GM18873 (cell line): ENCODE data around the gene GFPT2.

Experiments used
- ATAC-seq: cut with Tn5 transposase; IDR thresholded peaks from one replicate; pipeline ENCODE4 v1.9.1; 2021; ENCODE audit warnings: mild to moderate bottlenecking, moderate library complexity, moderate number of reproducible peaks; ENCODE audit not compliant: unreplicated experiment, low FRiP score

The GFPT2 gene

DNA sequence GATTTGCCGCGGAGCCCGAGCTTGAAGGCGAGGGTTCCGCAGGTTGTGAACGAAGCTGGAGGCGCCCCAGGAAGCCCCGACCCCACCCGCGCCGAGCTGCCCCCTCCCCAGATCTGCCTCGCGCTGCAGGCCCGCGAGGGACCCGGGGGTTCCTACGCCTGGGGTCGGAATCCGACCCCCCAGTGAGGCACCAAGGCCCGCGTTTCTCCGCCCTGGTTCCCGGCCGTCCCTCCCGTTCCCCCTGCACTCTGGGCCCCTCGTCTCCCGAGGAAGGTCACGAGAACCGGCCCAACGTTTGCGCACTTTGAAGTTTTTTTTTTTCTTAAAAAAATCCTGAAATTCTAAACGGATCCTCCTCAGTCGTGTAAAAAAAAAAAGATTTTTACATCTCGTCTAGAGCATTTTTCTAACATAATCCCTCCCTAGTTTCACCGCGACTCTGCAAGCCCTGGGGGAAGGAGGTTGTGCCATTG lies 880 bp upstream of the GFPT2 start:
- no peak for ATAC-seq

DNA sequence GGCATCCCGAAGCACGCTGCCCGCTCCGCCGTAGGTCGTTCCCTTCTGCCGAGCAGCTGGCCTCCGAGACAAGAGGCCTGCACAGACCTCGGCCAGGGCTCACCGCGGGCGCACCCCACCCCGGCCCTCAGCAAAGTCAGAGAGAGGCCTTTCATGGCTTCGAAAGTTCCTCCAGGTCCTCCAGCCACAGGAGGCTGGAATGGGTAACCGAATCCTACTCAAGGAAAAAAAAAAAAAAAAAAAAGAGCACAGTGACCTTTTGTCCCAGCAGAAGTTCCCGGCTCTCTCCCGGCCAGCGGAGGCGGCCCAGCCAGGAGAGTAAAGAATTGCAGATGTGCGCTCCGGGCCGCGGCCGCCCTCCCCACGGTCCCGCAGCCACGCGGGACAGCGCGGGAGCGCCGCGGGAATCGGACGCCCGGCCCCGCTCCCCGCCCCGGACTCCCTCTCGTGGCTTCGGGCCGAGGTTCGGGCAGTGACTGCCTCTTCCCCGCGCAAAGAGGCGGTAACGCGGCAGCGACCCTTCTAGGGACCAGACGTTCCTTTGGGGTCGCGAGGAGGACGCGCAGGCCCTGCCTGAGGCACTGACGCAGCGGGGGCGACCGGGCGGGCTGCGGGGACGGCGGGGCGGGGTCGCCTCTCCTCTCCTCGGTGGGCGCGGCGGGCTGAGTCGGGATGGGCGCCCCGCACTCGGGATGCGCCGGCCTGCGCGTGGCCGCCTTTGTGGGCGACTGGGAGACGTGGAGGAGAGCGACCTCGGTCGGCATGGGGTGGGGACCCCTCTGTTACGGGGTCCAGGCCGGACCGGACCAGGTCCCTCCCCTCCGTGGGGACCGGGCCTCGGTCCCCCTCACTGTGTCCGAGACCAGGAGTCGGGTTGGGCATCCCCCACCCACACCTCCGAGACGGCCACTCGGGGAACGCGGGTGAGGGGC lies 754 bp downstream of the GFPT2 start:
- no peak for ATAC-seq

DNA sequence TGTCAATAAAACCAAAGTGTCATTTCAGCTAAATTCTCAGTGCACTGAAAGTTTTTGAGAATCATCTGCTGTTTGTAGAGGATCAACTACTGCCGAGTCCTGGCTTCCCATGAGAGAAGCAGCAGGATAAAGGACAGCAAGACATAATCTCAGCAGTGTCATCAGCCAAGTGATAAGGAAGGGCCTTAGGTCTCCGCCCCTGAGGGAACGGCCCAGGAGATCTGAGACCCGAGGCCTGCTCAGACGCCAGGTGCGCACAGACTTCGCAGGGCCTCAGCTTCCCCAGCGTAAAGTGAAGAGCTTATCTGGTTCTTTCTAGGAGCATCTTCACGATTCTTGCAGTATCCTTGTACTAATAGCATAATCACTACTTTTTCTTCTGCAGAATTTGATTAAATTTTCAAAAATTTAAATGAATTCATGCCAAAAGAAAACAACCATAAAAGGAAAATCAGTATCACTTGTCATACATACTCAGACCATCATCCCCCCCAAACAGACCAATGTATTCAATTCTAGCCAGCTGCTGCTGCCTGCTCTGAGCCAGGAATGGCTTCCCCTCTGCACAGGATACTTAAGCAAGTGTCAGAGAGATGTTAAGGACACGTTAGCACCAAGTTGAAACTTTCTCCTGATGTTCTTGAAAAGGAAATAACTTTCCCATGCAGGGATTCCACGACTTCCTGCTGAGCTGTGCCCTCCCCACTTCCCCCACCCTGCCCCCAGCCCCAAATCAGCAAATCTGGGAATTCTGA lies 2.2 kb downstream of the GFPT2 start:
- ATAC-seq = no peak

DNA sequence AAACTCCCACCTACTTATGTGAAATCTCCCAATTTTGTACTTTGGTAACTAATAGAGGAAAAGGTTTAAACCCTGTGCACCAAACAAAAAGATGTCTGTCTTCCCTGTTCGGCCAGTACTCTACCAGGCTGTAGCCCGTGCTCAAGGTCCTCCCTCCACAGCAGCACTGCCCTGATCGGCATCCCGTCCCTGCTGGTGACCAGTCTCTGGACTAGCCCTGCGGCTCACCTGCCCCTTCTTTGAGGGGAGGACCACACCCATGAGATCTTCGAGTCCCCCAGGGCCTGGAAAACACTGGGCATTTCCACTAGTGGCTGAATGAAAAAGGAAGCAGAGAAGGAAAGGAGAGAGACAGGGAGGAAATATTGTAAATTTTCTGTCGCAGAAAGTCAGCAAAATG lies 2.8 kb downstream of the GFPT2 start:
- ATAC-seq = no peak

DNA sequence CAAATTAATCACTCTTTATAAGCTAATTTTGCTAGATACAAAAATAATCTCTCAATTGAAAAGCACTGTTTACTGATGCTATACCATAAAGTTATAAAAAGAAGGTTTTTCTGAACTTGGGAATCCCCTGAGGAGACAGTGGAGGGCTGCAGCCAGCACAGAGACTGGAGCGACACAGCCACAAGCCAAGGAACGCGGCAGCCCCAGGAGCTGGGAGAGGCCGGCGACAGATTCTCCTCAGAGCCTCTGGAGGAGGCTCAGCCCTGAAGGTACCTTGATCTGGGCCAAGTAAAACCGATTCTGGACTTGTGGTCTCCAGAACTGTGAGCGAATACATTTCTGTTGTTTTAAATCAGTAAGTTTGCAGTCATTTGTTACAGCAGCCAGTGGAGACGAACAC lies 3.7 kb downstream of the GFPT2 start:
- ATAC-seq = no peak

DNA sequence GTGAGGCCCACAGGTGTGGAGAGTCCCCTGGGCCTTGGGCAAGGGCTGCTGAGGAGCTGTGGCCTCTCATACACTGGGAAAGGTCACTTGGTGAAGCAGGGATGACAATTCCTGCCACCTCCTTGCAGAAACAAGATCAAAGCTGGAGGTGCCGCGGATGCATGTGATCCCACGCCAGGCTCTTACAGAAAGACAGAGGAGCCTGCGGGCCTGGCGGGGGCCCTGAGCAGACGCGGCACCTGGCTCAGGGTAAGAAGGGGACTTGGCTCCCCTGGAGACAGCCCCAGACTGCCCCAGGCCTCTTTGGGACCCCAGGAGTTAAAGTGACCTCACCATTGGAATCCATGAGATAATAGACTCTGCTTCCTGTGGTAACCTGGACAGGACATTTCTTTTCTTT lies 4.8 kb downstream of the GFPT2 start:
- no peak for ATAC-seq

DNA sequence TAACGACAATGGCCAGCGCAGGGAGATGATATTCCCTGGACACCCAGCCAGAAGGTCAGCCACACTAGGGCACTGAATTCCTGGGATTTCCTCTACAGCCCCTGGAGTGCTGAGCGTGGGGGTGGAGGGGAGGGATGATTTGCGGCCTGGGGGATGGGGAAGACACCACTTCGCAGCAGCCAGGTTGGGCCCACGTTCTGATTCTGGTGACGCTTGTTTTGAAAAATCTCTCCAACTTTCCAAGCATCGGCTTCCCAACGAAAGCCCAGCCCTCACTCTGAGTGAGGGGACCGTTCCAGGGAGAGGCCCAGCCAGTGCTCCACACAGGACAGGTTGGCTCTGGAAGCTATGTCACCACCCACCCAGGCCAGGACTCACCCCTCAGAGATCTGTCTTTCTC lies 5.4 kb downstream of the GFPT2 start:
- no peak for ATAC-seq

DNA sequence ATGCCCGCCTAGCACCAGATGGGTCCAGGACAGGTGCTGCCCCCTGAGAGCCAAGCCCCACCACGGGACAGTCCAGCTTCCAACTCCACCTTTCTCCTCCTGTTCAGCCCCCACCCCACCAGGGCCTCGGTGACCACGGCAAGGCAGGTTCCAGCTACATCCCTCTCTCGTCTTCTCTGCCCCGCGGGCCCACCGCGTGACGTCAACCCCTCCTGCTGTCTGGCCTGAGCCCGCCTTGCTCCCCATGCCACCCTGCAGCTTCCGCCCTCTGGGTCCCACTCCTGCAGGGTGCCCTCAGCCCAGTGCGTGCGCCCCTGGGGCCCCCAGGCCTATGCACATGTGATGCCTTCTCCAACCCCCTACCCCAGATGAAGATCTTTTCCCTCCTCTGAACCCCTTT lies 6.8 kb downstream of the GFPT2 start:
- no peak for ATAC-seq

DNA sequence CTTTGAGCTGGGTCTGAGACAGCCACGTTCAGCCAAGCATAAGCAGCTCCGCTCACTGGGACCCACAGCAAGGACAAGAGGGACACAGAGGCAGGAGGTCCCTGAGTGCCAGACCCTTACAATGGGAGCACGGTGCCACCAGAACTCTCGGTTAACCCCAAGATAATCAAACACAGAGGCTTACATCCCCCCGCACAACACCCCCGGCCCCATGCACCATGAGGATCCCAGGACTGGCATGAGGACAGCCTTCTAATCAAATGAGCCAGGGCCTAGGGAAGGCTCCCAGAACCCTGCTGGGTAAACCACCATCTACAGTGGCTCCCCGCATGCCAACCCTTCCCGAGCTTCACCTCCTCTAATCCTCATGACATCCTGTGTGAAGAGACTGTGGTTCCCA lies 7.4 kb downstream of the GFPT2 start:
- ATAC-seq = no peak

DNA sequence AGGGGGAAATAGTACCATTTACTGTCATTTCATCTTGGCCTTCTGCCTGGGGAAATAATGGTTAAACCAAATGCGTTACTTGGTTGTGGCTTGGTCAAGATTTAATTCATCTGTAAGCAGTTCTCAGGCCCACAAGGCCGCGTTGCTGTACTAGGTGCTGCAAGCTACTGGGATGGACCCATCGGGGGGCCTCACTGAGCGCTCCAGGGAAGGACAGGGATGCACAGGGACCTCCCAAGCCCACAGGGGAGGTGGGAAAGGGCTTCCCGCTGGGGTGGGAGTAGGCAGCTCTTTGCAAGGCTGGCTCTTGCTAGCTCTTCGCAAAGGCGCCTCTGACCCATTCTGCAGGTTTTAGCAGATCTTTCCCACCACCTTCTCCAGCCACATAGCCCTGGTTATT lies 8.0 kb downstream of the GFPT2 start:
- no peak for ATAC-seq

DNA sequence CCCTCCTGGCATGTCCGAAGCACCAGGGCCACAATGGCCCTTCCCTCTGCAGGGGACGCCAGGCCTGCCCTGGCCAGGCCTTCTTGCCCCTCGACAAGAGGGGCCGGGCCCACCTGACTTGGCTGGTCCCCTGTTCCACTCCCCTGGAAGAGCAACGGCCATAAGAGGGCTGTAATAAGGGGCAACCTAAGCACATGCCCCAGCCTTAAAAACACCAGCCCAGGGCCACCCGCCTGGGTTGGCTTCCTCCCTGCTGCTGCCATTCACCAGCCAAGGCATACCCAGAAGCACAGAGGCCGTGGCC lies 8.5 kb downstream of the GFPT2 start:
- no peak for ATAC-seq

DNA sequence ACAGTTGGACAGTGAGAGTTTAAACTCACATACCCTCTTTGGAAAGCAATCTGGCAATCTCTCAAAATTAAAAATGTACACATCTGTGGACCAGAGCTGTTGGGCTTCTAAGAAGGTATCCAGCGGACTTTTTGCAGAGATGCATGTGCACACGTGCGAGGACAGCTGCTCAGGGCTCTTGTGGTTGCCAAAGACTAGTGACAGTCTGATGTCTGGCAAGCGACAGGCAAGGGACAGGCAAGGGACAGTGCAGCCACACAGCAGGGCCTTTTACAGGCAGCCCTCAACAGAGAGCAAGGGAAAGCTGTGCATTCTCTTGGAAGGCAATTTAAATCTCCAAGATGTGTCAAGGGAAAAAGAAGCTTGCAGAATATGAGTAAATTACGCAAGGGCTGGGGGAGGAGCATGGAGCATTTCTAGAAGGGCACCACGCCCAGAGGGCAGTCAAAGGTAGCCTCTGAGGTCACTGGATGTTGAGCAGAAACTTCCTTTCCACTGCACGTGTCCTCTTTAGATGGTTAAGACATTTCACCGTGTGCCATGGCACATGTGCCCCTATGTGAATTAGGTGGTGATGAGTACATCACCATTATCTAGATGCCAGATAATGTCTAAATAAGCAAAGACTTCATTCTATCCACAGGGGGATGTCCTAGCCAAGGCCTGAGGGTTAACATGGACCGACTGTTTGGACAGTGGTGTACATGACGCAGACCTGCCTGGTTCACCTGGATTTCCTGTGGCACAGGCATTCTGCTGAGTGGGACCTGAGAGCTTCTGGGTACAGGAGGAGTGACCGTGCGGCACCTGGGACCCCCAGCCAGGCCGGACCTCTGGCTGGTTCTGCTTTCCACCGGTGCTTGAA lies 9.1 kb downstream of the GFPT2 start:
- ATAC-seq = no peak

DNA sequence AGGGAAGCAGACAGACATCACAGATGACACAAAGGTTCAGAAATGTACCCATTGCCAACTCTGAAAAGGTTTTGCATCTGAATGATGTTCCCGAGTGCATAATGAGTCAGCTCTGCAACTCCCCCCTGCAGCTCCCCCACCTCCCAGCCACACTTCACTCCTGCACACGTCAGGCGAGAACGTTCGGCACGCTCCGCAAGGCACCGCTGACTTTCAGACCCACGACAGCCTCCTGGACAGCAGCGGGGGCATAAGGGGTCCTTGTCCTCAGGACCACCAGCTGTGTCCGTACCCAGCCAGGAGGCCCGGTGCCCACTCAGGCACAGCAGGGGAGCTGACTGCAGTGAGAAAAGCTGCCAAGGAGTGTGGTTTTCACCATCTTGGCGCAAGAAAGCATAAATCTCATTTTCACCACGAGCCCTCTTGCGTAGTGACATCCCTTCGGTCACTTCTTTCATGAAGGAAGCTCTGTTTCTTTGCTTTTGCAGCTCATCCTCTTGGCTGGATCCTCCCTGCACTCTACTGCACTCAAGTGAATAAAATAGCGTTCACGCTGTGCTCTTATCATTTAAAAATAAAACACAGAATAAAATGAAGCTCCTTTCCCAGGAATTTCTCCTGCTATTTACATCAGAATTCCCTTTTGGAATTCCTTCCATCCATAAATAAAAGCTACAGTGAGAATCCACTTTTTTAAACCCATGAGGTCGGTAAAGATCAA lies 9.9 kb downstream of the GFPT2 start:
- no peak for ATAC-seq

DNA sequence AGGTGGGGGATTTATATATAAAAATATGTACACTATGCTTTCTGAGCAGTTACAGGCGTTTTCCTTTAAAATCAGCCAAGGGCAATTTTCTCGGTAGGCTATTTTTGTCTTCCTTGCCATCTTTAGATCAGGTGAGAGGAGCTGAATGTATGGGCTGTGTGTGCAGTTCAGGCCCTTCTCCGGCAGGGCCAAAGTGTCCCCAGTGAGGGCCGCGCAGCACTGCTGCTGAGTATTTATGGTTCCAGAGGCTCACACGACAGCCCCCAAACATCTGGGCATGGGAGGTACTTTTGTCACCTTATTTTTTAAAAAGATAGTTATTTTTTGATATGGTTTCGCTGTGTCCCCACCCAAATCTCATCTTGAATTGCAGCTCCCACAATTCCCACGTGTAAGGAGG lies 11.5 kb downstream of the GFPT2 start:
- ATAC-seq = no peak

DNA sequence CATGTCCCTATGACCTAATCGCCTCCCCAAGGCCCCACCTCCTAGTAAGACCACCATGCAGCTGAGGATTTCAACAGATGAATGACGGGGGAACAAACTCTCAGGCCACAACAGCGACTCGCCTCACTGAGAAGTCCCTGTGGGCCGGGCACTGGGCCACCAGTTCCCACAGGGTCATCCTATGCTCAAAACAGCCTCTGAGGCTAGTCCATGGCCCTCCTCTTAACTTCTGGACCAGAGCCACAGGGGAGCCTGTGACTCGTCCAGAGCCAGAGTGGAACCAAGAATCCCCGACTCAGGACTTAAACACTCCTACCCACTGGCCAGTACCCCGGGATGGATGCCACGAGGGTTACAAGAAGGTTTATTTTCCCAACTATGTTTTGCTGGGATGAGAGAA lies 12.3 kb downstream of the GFPT2 start:
- no peak for ATAC-seq

DNA sequence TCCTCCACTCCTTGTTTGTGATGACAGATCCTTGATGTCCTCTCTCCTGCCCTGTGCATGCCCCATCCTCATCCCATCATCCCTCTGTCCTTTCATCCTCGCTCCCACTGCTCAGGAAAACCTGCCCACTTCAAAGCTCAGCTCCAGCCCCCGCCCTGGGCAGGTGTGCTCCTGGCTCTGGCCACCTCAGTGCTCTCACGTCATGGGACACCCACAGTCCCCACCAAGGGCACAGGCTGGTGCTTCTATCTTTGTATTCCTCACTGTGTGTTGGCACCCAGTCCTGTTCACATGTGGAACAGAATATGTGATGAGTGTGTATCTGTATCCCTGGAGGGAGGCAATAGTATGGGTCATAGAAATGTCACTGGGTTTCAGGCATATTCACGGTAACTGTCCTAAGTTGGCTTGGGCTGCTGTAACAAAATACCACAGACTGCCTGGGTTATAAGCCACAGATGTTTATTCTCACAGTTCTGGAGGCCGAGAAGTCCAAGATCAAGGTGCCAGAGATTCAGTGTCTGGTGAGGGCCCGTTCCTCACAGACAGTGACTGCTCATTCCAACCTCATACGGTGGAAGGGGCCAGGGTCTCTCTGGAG lies 13.5 kb downstream of the GFPT2 start:
- no peak for ATAC-seq

DNA sequence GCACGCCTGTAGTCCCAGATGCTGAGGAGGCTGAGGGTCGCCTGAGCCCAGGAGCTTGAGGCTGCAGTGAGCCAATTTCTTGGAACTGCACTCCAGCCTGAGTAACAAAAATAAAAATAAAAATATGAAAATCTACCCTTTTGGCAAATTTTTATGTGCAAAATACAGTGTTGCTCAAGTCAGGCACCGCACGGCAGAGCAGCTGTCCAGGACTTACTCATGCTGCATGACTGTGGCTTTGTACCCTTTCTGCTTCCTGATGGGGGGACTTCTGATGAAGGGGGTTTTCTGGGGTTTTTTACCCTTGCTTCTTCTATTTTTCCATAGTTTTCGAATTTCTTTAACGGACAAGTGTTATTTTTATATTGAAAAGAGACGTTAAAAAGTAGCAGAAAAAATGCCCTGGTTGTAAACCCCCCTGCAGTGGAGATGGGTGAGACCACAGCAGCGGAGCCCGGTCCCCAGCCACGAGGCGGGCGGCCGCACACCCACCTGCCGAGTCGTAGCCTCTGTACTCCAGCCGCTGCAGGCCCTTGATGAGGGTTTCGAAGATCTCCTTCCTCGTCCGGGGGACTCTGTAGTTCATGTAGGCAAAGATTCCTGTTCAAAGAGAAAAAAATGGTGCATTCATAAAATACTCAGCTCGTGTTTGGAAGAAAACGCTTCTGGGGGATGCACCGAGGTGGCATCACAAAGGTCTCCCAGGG lies 15.0 kb downstream of the GFPT2 start:
- no peak for ATAC-seq

DNA sequence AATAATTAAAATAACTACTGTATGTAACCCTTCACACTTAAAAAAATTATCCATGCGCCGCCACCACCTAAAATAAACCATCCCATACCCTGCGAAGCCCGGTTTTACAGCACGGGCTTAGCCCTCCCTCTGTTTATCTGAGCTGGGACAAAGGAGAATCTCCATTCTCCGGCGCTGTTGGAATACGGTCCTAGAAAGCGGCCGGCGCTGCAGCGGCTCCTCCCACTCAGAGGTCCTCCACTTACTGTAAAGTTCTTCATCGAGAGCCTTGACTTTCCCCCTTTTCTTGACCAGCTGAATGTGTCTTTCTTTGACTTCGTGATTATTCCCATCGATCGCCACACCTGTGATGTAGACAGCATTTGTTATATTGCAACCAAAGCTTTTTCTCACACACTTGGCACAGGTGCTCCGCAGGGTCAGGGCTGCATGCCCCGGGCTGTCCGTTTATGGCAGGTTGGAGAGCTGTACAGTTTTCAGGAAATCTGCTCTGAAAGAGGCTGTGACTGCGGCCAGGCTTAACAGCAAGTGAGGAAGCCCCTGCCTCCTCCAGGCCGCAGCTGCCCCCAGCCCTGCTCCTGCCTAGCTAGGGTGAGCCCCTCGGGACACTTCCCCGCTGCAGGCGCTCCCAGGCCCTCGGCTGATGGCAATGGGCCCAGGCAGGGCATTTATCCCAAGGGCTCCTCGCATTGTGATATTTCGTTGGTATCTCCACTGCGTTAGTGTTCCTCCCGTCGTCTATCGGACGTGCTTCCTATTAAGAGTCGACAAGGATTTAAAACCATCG lies 16.7 kb downstream of the GFPT2 start:
- ATAC-seq = no peak
